ENCODE measurements around the gene RESF1. TPM values are rescaled to one million over a fixed set of nuclear protein-coding genes. Genes with fewer than 3 reads are reported as not detected.

The RESF1 gene
- polyA plus RNA-seq, 3 donors, result 26.8 to 82.9 (median 32.7) TPM

GRCh38 chr12:31950088-31950487 is 9.1 kb upstream of the RESF1 start:
- no peak overlapping the region for H3K4me3 Mint-ChIP-seq

GRCh38 chr12:31950492-31950891 is 8.7 kb upstream of the RESF1 start:
- peaks cover 43 to 45% of the 10 kb centered on the region in 2 donors for H3K9me3 ChIP-seq (replicated peaks in 1 of 2; ENCODE audit: control insufficient read depth in 1 of 2, insufficient read depth in 1 of 2, low read length in 2 of 2)
- no peak overlapping the region for H3K9ac ChIP-seq (ENCODE audit: insufficient read depth, low read length, poor library complexity, severe bottlenecking)
- H3K79me2 ChIP-seq (ENCODE audit: insufficient read depth, low read length), result no peaks in the 10 kb centered on the region
- H3K4me1 ChIP-seq (ENCODE audit: control insufficient read depth in 1 of 2, insufficient read depth in 2 of 2, low read length in 2 of 2), result peaks cover 0 to 6% of the 10 kb centered on the region in 2 donors
- H3K4me1 Mint-ChIP-seq, result peaks cover 11% of the 10 kb centered on the region
- no peak overlapping the region for H3K27ac Mint-ChIP-seq
- H3K9me3 Mint-ChIP-seq, result peaks cover 33 to 60% (median 45%) of the 10 kb centered on the region in 7 donors
- no peaks in the 10 kb centered on the region for H3K27me3 ChIP-seq (ENCODE audit: control insufficient read depth in 2 of 2, insufficient read depth in 2 of 2, low read length in 2 of 2)
- no peak overlapping the region for H3K4me3 ChIP-seq (replicated peaks in 1 of 3; ENCODE audit: low read depth in 2 of 3, low read length in 3 of 3)
- H3K27me3 Mint-ChIP-seq (ENCODE audit: low read depth in 3 of 3), result peaks cover 0 to 3% (median 0%) of the 10 kb centered on the region in 3 donors
- no peaks in the 10 kb centered on the region for H3K36me3 ChIP-seq (replicated peaks in 1 of 2; ENCODE audit: control insufficient read depth in 1 of 2, insufficient read depth in 2 of 2, low read length in 2 of 2)
- intact Hi-C loops (cut with micrococcal nuclease), result no loop called here
- no peak for DNase-seq
- peaks cover 12 to 21% of the 10 kb centered on the region in 2 donors for H3K36me3 Mint-ChIP-seq
- no peak overlapping the region for H2AFZ ChIP-seq (ENCODE audit: insufficient read depth, low read depth, low read length, poor library complexity, severe bottlenecking)
- no peak overlapping the region for H3K4me3 Mint-ChIP-seq
- H4K20me1 ChIP-seq (ENCODE audit: insufficient read depth, low read length), result no peaks in the 10 kb centered on the region
- TF ChIP-seq CTCF (IDR thresholded peaks at IDR 0.05), result no peak
- no peak overlapping the region for H3K4me2 ChIP-seq (replicated peaks; ENCODE audit: extremely low read depth, low read length, poor library complexity, severe bottlenecking)
- H3K27ac ChIP-seq (ENCODE audit: low read depth in 1 of 2, low read length in 2 of 2), result no peak overlapping the region

More at GRCh38 chr12:31950088-31950487, 9.1 kb upstream of the RESF1 start:
- Mint-ChIP-seq H3K27ac (no peak overlapping the region), H3K4me1 (peaks cover 7% of the 10 kb centered on the region), H3K36me3 (peaks cover 12 to 21% of the 10 kb centered on the region in 2 donors), H3K27me3 (ENCODE audit: low read depth in 3 of 3) (peaks cover 0 to 3% (median 2%) of the 10 kb centered on the region in 3 donors), H3K9me3 (peaks cover 32 to 63% (median 46%) of the 10 kb centered on the region in 7 donors)
- H3K79me2 ChIP-seq (ENCODE audit: insufficient read depth, low read length), result no peaks in the 10 kb centered on the region
- no peak overlapping the region for H2AFZ ChIP-seq (ENCODE audit: insufficient read depth, low read depth, low read length, poor library complexity, severe bottlenecking)
- H3K9me3 ChIP-seq (replicated peaks in 1 of 2; ENCODE audit: control insufficient read depth in 1 of 2, insufficient read depth in 1 of 2, low read length in 2 of 2), result peaks cover 47 to 49% of the 10 kb centered on the region in 2 donors
- H3K27me3 ChIP-seq (ENCODE audit: control insufficient read depth in 2 of 2, insufficient read depth in 2 of 2, low read length in 2 of 2), result no peaks in the 10 kb centered on the region
- no peak overlapping the region for H3K4me2 ChIP-seq (replicated peaks; ENCODE audit: extremely low read depth, low read length, poor library complexity, severe bottlenecking)
- no peak overlapping the region for H3K27ac ChIP-seq (ENCODE audit: low read depth in 1 of 2, low read length in 2 of 2)
- WGBS (ENCODE audit: insufficient coverage), result no CpG with 5 or more reads among the region's 4 CpGs
- no peak overlapping the region for H3K9ac ChIP-seq (ENCODE audit: insufficient read depth, low read length, poor library complexity, severe bottlenecking)
- no peak overlapping the region for H3K4me3 ChIP-seq (replicated peaks in 1 of 3; ENCODE audit: low read depth in 2 of 3, low read length in 3 of 3)
- no peaks in the 10 kb centered on the region for H4K20me1 ChIP-seq (ENCODE audit: insufficient read depth, low read length)
- peaks cover 0 to 2% of the 10 kb centered on the region in 2 donors for H3K4me1 ChIP-seq (ENCODE audit: control insufficient read depth in 1 of 2, insufficient read depth in 2 of 2, low read length in 2 of 2)
- H3K36me3 ChIP-seq (replicated peaks in 1 of 2; ENCODE audit: control insufficient read depth in 1 of 2, insufficient read depth in 2 of 2, low read length in 2 of 2), result no peaks in the 10 kb centered on the region
- no peak for TF ChIP-seq CTCF (IDR thresholded peaks at IDR 0.05)
- intact Hi-C loops (cut with micrococcal nuclease), result no loop called here
- DNase-seq, result no peak
